Colonic mucosa (tissue), 4 donors: ENCODE data around the gene SLC7A7. TPM values are rescaled to one million over a fixed set of nuclear protein-coding genes. Genes with fewer than 3 reads are reported as not detected.
"Not testable (repeated sequence)": the region's sequence is repeated elsewhere in the genome, so short reads cannot be mapped to it uniquely, and the experiment has no call there.

ENCODE experiments used
- DNase-seq: peaks from one replicate; pipeline ENCODE4 v3.0.0-alpha.2; 2020
- H3K27ac ChIP-seq: fragments of 200-600 bp; one replicate; pipeline ENCODE4 v1.8.0; 2021
- H3K27me3 ChIP-seq: fragments of 200-600 bp; one replicate; pipeline ENCODE4 v1.8.0; 2021
- H3K36me3 ChIP-seq: fragments of 200-600 bp; one replicate; pipeline ENCODE4 v1.8.0; 2021
- H3K4me1 ChIP-seq: fragments of 200-600 bp; one replicate; pipeline ENCODE4 v1.8.0; 2021; ENCODE audit warnings: mild to moderate bottlenecking
- H3K4me3 ChIP-seq: fragments of 200-600 bp; one replicate; pipeline ENCODE4 v1.8.0; 2021
- H3K9ac ChIP-seq, 2 donors: one replicate each; pipeline ENCODE4 v1.7.0; 2013; ENCODE audit warnings: control low read depth in 2 of 2, low read depth in 2 of 2, low read length in 2 of 2
- H3K9me3 ChIP-seq: fragments of 200-600 bp; one replicate; pipeline ENCODE4 v1.8.0; 2021
- CTCF ChIP-seq: fragments of 200-600 bp; IDR thresholded peaks from one replicate; pipeline ENCODE4 v1.8.0; 2022; ENCODE audit warnings: antibody characterized with exemption, mild to moderate bottlenecking
- intact Hi-C: fragments of 100-400 bp; cut with DNase I; formaldehyde crosslinking; loops from one replicate; pipeline ENCODE4 v1.14.1; 2022
- total RNA-seq, 2 donors: library from RNA; stranded (reverse); fragmentation: NEBNext Ultra II Directional in 1 of 2; extraction: Animal tissue kit (Norgen Biotek cat#: 25700) in 1 of 2; gene quantifications; one replicate each; pipeline ENCODE4 v1.2.1, GENCODE V29; 2021
- donor health status: healthy.
- donor health status: DM: no; HTN: no; CAD: no.
- donor health status: DM: no; HTN: no; CAD: no.

The SLC7A7 gene
- total RNA-seq, 2 donors from 2014 or later: 2.7 to 7.0 TPM

- DNase-seq: no peak
- intact Hi-C loops: no loop called here
Measured at GRCh38 chr14:22781301-22781991, 33.8 kb downstream of the SLC7A7 start.

GRCh38 chr14:22780941-22781300 lies 34.3 kb downstream of the SLC7A7 start:
- H3K27ac ChIP-seq: no peak overlapping the region
- H3K4me3 ChIP-seq: no peak overlapping the region
- intact Hi-C loops: no loop called here
- no peak overlapping the region for H3K9ac ChIP-seq
- no peaks in the 10 kb centered on the region for H3K36me3 ChIP-seq
- no peak for DNase-seq
- no peaks in the 10 kb centered on the region for H3K9me3 ChIP-seq
- no peaks in the 10 kb centered on the region for H3K4me1 ChIP-seq
- TF ChIP-seq CTCF: no peak
- H3K27me3 ChIP-seq: no peaks in the 10 kb centered on the region

More at GRCh38 chr14:22781301-22781991, 33.8 kb downstream of the SLC7A7 start:
- TF ChIP-seq CTCF: no peak
- Histone ChIP-seq H3K4me3 (no peak overlapping the region), H3K27ac (no peak overlapping the region), H3K27me3 (no peaks in the 10 kb centered on the region), H3K36me3 (no peaks in the 10 kb centered on the region), H3K9me3 (no peaks in the 10 kb centered on the region), H3K9ac (no peak overlapping the region), H3K4me1 (no peaks in the 10 kb centered on the region)

GRCh38 chr14:22780105-22780679 lies 35.0 kb downstream of the SLC7A7 start:
- Histone ChIP-seq H3K27me3 (no peaks in the 10 kb centered on the region), H3K9me3 (no peaks in the 10 kb centered on the region), H3K4me3 (no peak overlapping the region), H3K36me3 (no peaks in the 10 kb centered on the region), H3K4me1 (no peaks in the 10 kb centered on the region), H3K9ac (no peak overlapping the region), H3K27ac (no peak overlapping the region)
- no peak for DNase-seq
- no peak for TF ChIP-seq CTCF
- intact Hi-C loops: no loop called here

- no peak for TF ChIP-seq CTCF
Measured at GRCh38 chr14:22778084-22778483, 37.2 kb downstream of the SLC7A7 start.

GRCh38 chr14:22776849-22777248 lies 38.4 kb downstream of the SLC7A7 start:
- DNase-seq, H3K9me3 ChIP-seq, H3K4me1 ChIP-seq, H3K27me3 ChIP-seq, intact Hi-C loops, H3K9ac ChIP-seq, H3K36me3 ChIP-seq, H3K4me3 ChIP-seq, H3K27ac ChIP-seq: not testable (repeated sequence)

More at GRCh38 chr14:22778084-22778483, 37.2 kb downstream of the SLC7A7 start:
- no peak overlapping the region for H3K9ac ChIP-seq
- intact Hi-C loops: no loop called here
- no peaks in the 10 kb centered on the region for H3K36me3 ChIP-seq
- no peak for DNase-seq
- no peaks in the 10 kb centered on the region for H3K27me3 ChIP-seq
- no peaks in the 10 kb centered on the region for H3K9me3 ChIP-seq
- H3K4me1 ChIP-seq: no peaks in the 10 kb centered on the region
- no peak overlapping the region for H3K4me3 ChIP-seq
- no peak overlapping the region for H3K27ac ChIP-seq

GRCh38 chr14:22776215-22776614 lies 39.0 kb downstream of the SLC7A7 start:
- peaks cover 9% of the 10 kb centered on the region for H3K36me3 ChIP-seq

More at GRCh38 chr14:22776215-22776614, 39.0 kb downstream of the SLC7A7 start:
- intact Hi-C loops: no loop called here
- no peaks in the 10 kb centered on the region for H3K9me3 ChIP-seq
- H3K27me3 ChIP-seq: no peaks in the 10 kb centered on the region
- H3K4me1 ChIP-seq: no peaks in the 10 kb centered on the region
- DNase-seq: no peak
- H3K9ac ChIP-seq: no peak overlapping the region
- H3K27ac ChIP-seq: no peak overlapping the region
- no peak for TF ChIP-seq CTCF
- no peak overlapping the region for H3K4me3 ChIP-seq
